H7 (cell line): ENCODE results near the gene ATP2B1. TPM values are rescaled to one million over a fixed set of nuclear protein-coding genes. Genes with fewer than 3 reads are reported as not detected.

ENCODE experiments used
- DNase-seq: peaks from one replicate; pipeline ENCODE4 v3.0.0; 2012
- H3K27me3 ChIP-seq: 2 replicates; pipeline ENCODE4 v1.6.0; 2011; ENCODE audit warnings: mild to moderate bottlenecking, low read length; ENCODE audit not compliant: control insufficient read depth, insufficient read depth
- H3K36me3 ChIP-seq: replicated peaks from 2 replicates; pipeline ENCODE4 v1.5.1; 2011; ENCODE audit warnings: low read length; ENCODE audit not compliant: control insufficient read depth, insufficient read depth
- H3K4me3 ChIP-seq: 2 replicates; pipeline ENCODE4 v1.5.1; 2011; ENCODE audit warnings: low read depth, mild to moderate bottlenecking, control low read depth, low read length, moderate library complexity; ENCODE audit not compliant: insufficient read depth
- total RNA-seq: library from RNA; depleted of rRNA; stranded (reverse); fragments of >200 nt; shearing (Covaris generic); gene quantifications from 2 replicates; pipeline ENCODE4 v1.2.3, GENCODE V29; 2014

The ATP2B1 gene
- total RNA-seq, 1 experiment from 2014 or later, result 20.6 TPM

DNA sequence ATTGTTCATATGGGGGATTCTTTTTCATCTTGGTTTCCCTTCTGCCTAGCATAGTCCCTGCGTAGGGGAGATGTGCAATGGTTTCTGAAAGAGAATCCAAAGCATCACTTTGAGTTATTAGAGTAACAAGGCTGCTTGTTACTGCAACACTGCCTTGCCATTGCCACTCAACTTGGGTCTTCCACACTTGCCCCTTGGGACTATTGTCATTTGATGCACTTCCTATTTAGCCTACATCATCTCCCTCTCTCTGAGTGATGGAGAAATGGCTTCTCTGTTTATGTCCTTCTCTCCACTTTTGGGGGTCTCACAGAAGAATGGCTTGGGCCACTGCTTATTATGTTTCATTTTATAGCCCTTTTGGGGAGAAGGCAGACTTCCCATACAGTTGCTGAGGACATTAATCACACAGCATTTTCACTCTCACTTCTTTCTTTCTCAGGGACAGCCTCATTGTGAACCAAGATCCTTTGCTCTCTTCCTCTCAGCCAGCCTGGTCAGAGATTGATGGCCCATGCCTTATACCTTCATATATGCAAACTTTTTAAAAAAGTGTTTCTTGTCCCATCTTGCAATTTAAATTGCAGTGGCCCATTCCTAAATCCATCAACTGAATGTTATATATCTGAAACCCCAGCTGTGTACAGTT lies 131.9 kb downstream of the ATP2B1 start:
- no peaks in the 10 kb centered on the region for H3K27me3 ChIP-seq
- no peaks in the 10 kb centered on the region for H3K36me3 ChIP-seq
- H3K4me3 ChIP-seq, result no peak overlapping the region
- no peak for DNase-seq

DNA sequence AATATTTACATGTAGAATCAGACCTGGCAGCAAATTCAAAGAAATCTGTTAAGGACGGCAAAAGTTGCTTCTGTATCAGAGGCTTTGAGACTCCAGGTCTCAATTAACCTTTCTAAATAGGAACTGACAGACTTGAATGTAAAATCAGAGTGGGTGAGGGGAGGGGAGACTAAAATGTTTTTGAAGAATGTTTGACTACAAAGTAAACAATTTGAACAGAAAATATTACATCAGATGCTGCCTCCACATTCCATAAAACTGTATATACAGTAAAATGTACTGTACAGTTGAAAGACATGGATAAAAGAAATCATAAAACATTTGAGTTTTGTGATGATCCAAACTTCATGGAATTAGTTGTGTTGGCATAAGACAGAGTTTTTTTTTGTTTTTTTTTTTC lies 133.3 kb downstream of the ATP2B1 start:
- Histone ChIP-seq H3K36me3 (no peaks in the 10 kb centered on the region), H3K4me3 (no peak overlapping the region), H3K27me3 (no peaks in the 10 kb centered on the region)
- no peak for DNase-seq

DNA sequence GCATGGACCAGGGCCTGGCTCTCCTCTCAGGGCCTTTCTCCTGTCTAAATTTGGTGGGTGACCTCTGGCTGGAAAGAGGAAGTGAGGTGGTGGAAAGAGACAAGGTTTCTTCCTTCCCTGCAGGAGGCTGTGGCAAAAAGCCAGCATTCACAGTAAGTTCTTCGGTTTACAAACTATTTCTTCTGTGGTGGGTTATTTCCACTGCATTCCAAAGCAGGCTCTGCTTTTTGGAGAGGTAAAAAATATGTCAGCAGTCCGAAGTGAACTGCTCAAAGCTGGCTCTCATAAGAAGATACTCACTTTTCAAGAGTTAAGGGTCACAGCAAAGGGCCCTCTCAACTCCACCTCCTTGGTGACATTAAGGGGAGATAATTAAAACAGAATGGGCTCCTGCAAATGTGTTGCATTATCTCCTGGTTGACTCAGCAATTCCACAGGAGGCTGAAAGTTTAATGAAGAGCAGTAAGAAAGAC lies 133.9 kb downstream of the ATP2B1 start:
- Histone ChIP-seq H3K36me3 (no peaks in the 10 kb centered on the region), H3K27me3 (no peaks in the 10 kb centered on the region), H3K4me3 (no peak overlapping the region)
- DNase-seq, result no peak

GRCh38 chr12:89573051-89573810 lies 135.4 kb downstream of the ATP2B1 start:
- no peaks in the 10 kb centered on the region for H3K27me3 ChIP-seq

GRCh38 chr12:89571491-89572195 lies 137.0 kb downstream of the ATP2B1 start:
- no peaks in the 10 kb centered on the region for H3K36me3 ChIP-seq
- H3K27me3 ChIP-seq, result no peaks in the 10 kb centered on the region
- DNase-seq, result no peak
- H3K4me3 ChIP-seq, result no peak overlapping the region

More at GRCh38 chr12:89573051-89573810, 135.4 kb downstream of the ATP2B1 start:
- Histone ChIP-seq H3K36me3 (no peaks in the 10 kb centered on the region), H3K4me3 (no peak overlapping the region)
- no peak for DNase-seq

GRCh38 chr12:89568484-89568883 lies 140.2 kb downstream of the ATP2B1 start:
- no peak for DNase-seq
- Histone ChIP-seq H3K4me3 (no peak overlapping the region), H3K27me3 (no peaks in the 10 kb centered on the region), H3K36me3 (no peaks in the 10 kb centered on the region)

GRCh38 chr12:89567691-89568239 lies 140.9 kb downstream of the ATP2B1 start:
- H3K27me3 ChIP-seq, result no peaks in the 10 kb centered on the region

GRCh38 chr12:89566615-89567014 lies 142.0 kb downstream of the ATP2B1 start:
- no peak for DNase-seq
- Histone ChIP-seq H3K36me3 (no peaks in the 10 kb centered on the region), H3K4me3 (no peak overlapping the region)

More at GRCh38 chr12:89567691-89568239, 140.9 kb downstream of the ATP2B1 start:
- Histone ChIP-seq H3K36me3 (no peaks in the 10 kb centered on the region), H3K4me3 (no peak overlapping the region)
- DNase-seq, result no peak

DNA sequence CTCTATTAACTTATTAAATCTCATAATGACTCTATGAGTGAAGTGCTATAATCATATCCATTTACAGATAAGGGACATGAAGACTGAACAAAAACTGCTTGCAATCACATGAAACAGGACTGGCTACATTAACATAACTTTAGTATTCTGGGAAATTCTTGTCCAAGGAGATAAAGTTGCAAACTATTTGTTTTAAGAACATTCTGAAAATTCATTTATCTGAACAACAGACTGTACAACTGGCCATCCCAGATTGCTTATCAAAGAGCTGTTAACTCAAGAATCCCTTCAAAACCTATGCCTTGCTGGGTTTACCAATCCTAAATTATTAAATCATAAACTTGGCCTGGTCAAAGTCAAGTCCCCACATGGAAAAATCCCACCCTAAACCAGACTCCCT lies 143.6 kb downstream of the ATP2B1 start:
- Histone ChIP-seq H3K27me3 (no peaks in the 10 kb centered on the region), H3K36me3 (no peaks in the 10 kb centered on the region), H3K4me3 (no peak overlapping the region)
- DNase-seq, result no peak

More at GRCh38 chr12:89566615-89567014, 142.0 kb downstream of the ATP2B1 start:
- H3K27me3 ChIP-seq, result no peaks in the 10 kb centered on the region

DNA sequence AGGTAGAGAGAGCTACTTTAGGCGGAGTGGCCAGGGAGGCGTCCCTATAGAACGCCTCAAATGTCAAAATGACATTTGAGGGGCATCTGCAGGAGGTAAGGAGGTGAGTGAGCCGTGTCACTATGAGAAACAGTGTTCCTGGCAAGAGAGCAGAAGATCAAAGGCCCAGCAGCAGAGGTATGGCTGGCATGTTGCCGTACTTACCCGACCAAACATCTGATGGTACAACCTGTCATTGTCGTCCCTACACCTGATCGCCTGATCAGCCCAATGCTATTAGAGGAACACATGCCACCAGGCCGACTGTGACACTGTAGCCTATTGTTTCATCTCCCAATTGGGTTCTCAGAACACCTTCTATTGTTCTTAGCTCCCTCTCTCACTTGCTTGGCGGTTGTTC lies 148.9 kb downstream of the ATP2B1 start:
- Histone ChIP-seq H3K27me3 (no peaks in the 10 kb centered on the region), H3K36me3 (no peaks in the 10 kb centered on the region), H3K4me3 (no peak overlapping the region)
- DNase-seq, result no peak

GRCh38 chr12:89556976-89557375 lies 151.7 kb downstream of the ATP2B1 start:
- no peaks in the 10 kb centered on the region for H3K36me3 ChIP-seq
- H3K4me3 ChIP-seq, result no peak overlapping the region
- no peak for DNase-seq
- H3K27me3 ChIP-seq, result no peaks in the 10 kb centered on the region

DNA sequence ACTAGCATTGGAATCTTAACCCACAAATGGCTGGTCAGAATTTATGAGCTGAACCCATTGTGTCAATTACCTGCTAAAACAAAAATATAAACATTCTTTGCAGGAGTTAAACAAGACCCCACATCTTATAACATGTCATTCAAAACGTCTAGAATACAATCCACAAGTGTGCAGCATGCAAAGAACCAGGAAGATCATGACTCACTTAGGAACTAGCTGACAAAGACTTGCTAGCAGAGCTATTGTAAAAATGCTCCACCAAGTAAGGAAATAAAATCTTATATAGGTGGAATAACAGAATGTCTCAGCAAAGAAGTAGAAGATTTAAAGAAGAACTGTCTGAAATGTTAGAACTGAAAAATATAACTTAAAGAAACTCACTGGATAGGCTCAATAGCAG lies 156.3 kb downstream of the ATP2B1 start:
- no peak for DNase-seq
- H3K36me3 ChIP-seq, result no peaks in the 10 kb centered on the region
- H3K27me3 ChIP-seq, result no peaks in the 10 kb centered on the region
- H3K4me3 ChIP-seq, result no peak overlapping the region

DNA sequence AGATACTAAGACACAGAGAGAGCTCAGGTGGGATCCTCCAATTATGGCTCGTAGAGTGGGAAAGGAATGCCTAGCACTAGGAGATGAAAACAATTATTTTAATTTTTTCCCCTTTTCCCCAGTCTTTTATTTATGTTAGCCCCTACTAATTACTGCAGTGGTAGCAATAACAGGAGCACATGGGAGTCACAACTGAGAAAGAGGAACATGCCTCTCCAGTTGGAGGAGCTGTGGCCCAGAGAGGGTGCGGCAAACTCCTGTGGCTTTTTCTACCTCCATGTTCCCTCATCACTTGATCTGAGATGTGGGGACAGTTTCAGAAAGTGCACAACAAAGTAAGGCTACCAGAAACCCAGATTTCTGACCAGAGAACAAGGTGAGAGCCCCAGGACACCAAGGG lies 156.9 kb downstream of the ATP2B1 start:
- Histone ChIP-seq H3K4me3 (no peak overlapping the region), H3K27me3 (no peaks in the 10 kb centered on the region), H3K36me3 (no peaks in the 10 kb centered on the region)
- no peak for DNase-seq

GRCh38 chr12:89547101-89547500 lies 161.5 kb downstream of the ATP2B1 start:
- H3K36me3 ChIP-seq, result no peaks in the 10 kb centered on the region
- no peak overlapping the region for H3K4me3 ChIP-seq
- no peaks in the 10 kb centered on the region for H3K27me3 ChIP-seq
- DNase-seq, result no peak
